ENCODE data around the gene AANAT. TPM values are rescaled to one million over a fixed set of nuclear protein-coding genes. Genes with fewer than 3 reads are reported as not detected.

Gene AANAT
- total and polyA plus RNA-seq, 11 donors: 0.19 TPM; not detected in 10

- H3K9me3 ChIP-seq: no peaks in the 10 kb centered on the region
- H3K27ac ChIP-seq: peak overlapping the region in 1 of 12 donors; percentile 11
- no peak for DNase-seq
- no peak for ATAC-seq
- peaks cover 6 to 89% (median 56%) of the 10 kb centered on the region in 12 donors for H3K4me1 ChIP-seq
- H3K4me3 ChIP-seq: no peak overlapping the region
- intact Hi-C loops (cut with DNase I): no loop called here
- H3K36me3 ChIP-seq: no peaks in the 10 kb centered on the region
- 83 to 90% (median 87%) methylated on average over 8 of the region's 8 CpGs for WGBS, 4 donors
- no peaks in the 10 kb centered on the region for H3K27me3 ChIP-seq
- TF ChIP-seq POLR2A (IDR thresholded peaks at IDR 0.05) (no peak), CTCF (IDR thresholded peaks at IDR 0.05) (no peak)
Observed at GRCh38 chr17:76442341-76443338, 24.8 kb upstream of the AANAT start.

GRCh38 chr17:76444518-76445311 is 22.7 kb upstream of the AANAT start:
- Histone ChIP-seq H3K27ac (peak overlapping the region in 9 of 12 donors; percentile 17 to 90 (median 79)), H3K27me3 (no peaks in the 10 kb centered on the region), H3K36me3 (no peaks in the 10 kb centered on the region), H3K4me1 (peaks cover 8 to 85% (median 60%) of the 10 kb centered on the region in 12 donors), H3K4me3 (no peak overlapping the region), H3K9me3 (no peaks in the 10 kb centered on the region)
- DNase-seq (no peak), ATAC-seq (no peak)
- intact Hi-C loops (cut with DNase I): loop anchor here in 2 of 10 donors (2.0 to 5.0 kb wide), 2 partner anchors 30 to 32 kb away; no protein-coding TSS in a partner anchor
- WGBS, 4 donors: 64 to 73% (median 71%) methylated on average over 9 of the region's 9 CpGs
- TF ChIP-seq POLR2A (IDR thresholded peaks at IDR 0.05) (no peak), CTCF (IDR thresholded peaks at IDR 0.05) (no peak)

- WGBS, 4 donors: 47 to 54% (median 51%) methylated on average over 10 of the region's 10 CpGs
- no peaks in the 10 kb centered on the region for H3K9me3 ChIP-seq
- DNase-seq (peak in 1 of 5 donors; percentile 49), ATAC-seq (peak in 2 of 4 donors; percentile 54 to 69)
- H3K36me3 ChIP-seq: no peaks in the 10 kb centered on the region
- H3K4me1 ChIP-seq: peaks cover 8 to 79% (median 51%) of the 10 kb centered on the region in 12 donors
- no peak overlapping the region for H3K4me3 ChIP-seq
- intact Hi-C loops (cut with DNase I): loop anchor here in 2 of 10 donors (2.0 to 5.0 kb wide), 2 partner anchors 31 to 34 kb away; no protein-coding TSS in a partner anchor
- TF ChIP-seq POLR2A (IDR thresholded peaks at IDR 0.05) (no peak), CTCF (IDR thresholded peaks at IDR 0.05) (no peak)
- H3K27ac ChIP-seq: peak overlapping the region in 11 of 12 donors; percentile 16 to 90 (median 78)
- H3K27me3 ChIP-seq: no peaks in the 10 kb centered on the region
Observed at GRCh38 chr17:76445697-76446448, 21.5 kb upstream of the AANAT start.
